Keratinocyte (primary cell): ENCODE measurements around the gene CASR. TPM values are rescaled to one million over a fixed set of nuclear protein-coding genes. Genes with fewer than 3 reads are reported as not detected.
"Not testable (repeated sequence)": the region's sequence is repeated elsewhere in the genome, so short reads cannot be mapped to it uniquely, and the experiment has no call there.

Experiments
- DNase-seq: peaks from one replicate; pipeline ENCODE4 v3.0.0-alpha.2; 2011; ENCODE audit warnings: low read depth, missing footprints, low spot score
- FAIRE-seq: peaks from 2 replicates; lab custom pipeline; 2011; peaks lifted over from hg19 to GRCh38; lab: Jason Lieb, UNC
- H2AFZ ChIP-seq: 2 replicates; pipeline ENCODE4 v1.6.0; 2012; ENCODE audit warnings: low read length, control low read depth, inconsistent platforms; ENCODE audit not compliant: control insufficient read depth
- H3K27ac ChIP-seq: 2 replicates; pipeline ENCODE4 v1.5.1; 2011; ENCODE audit warnings: low read length; ENCODE audit not compliant: control insufficient read depth, insufficient read depth
- H3K27me3 ChIP-seq: 3 replicates; pipeline ENCODE4 v1.6.0; 2011; ENCODE audit warnings: low read length; ENCODE audit not compliant: control insufficient read depth, insufficient read depth; ENCODE audit errors: extremely low read depth
- H3K36me3 ChIP-seq, 2 experiments: 2 replicates in 1 of 2; 3 replicates in 1 of 2; pipeline ENCODE4 v1.5.1; 2011; ENCODE audit warnings: low read length in 2 of 2, mild to moderate bottlenecking in 1 of 2; ENCODE audit not compliant: control insufficient read depth in 2 of 2, insufficient read depth in 2 of 2; ENCODE audit errors: extremely low read depth in 1 of 2
- H3K4me1 ChIP-seq: 3 replicates; pipeline ENCODE4 v1.5.1; 2011; ENCODE audit warnings: low read length; ENCODE audit not compliant: control insufficient read depth, insufficient read depth; ENCODE audit errors: extremely low read depth
- H3K4me2 ChIP-seq: 3 replicates; pipeline ENCODE4 v1.6.0; 2011; ENCODE audit warnings: low read depth, low read length; ENCODE audit not compliant: control insufficient read depth, insufficient read depth; ENCODE audit errors: extremely low read depth
- H3K4me3 ChIP-seq, 3 experiments: fragments of 200-600 bp in 1 of 3; sonication (generic) in 1 of 3; 2 replicates in 2 of 3; 3 replicates in 1 of 3; pipeline ENCODE4 v1.5.1; 2011 to 2016; ENCODE audit warnings: low read length in 3 of 3, mild to moderate bottlenecking in 3 of 3, control low read depth in 2 of 3, inconsistent platforms in 1 of 3, low read depth in 1 of 3, mixed read lengths in 1 of 3, mixed run types in 1 of 3, moderate library complexity in 1 of 3; ENCODE audit not compliant: control insufficient read depth in 2 of 3, insufficient read depth in 2 of 3; ENCODE audit errors: extremely low read depth in 1 of 3
- H3K79me2 ChIP-seq: 2 replicates; pipeline ENCODE4 v1.6.0; 2012; ENCODE audit warnings: low read length; ENCODE audit not compliant: control insufficient read depth, insufficient read depth
- H3K9ac ChIP-seq: 3 replicates; pipeline ENCODE4 v1.6.0; 2011; ENCODE audit warnings: low read length; ENCODE audit not compliant: control insufficient read depth, insufficient read depth; ENCODE audit errors: extremely low read depth
- H3K9me1 ChIP-seq: 3 replicates; pipeline ENCODE4 v1.6.0; 2011; ENCODE audit warnings: low read length; ENCODE audit not compliant: control insufficient read depth, insufficient read depth; ENCODE audit errors: extremely low read depth
- H3K9me3 ChIP-seq: 2 replicates; pipeline ENCODE4 v1.5.1; 2012; ENCODE audit warnings: low read depth, low read length; ENCODE audit not compliant: control insufficient read depth
- H4K20me1 ChIP-seq: 3 replicates; pipeline ENCODE4 v1.6.0; 2011; ENCODE audit warnings: low read length; ENCODE audit not compliant: control insufficient read depth, insufficient read depth; ENCODE audit errors: extremely low read depth
- CTCF ChIP-seq, 3 experiments: IDR thresholded peaks in 1 of 3; conservative IDR thresholded peaks in 1 of 3; optimal IDR thresholded peaks in 1 of 3; 2 replicates in 2 of 3; 3 replicates in 1 of 3; pipeline versions ENCODE3 to v1.5.1; 2011; ENCODE audit warnings: low read length in 3 of 3, mild to moderate bottlenecking in 3 of 3, moderate library complexity in 2 of 3, control low read depth in 1 of 3, inconsistent platforms in 1 of 3; ENCODE audit not compliant: insufficient read depth in 2 of 3; ENCODE audit errors: extremely low read depth in 1 of 3
- EZH2 ChIP-seq: IDR thresholded peaks from one replicate; pipeline ENCODE4 v1.6.1; 2012; ENCODE audit warnings: inconsistent platforms, mild to moderate bottlenecking, low read length, moderate library complexity
- dilution Hi-C: fragments of 300-500 bp; cut with MboI; formaldehyde crosslinking; loops from one replicate; pipeline ENCODE4 v1.7.0; 2020; ENCODE audit warnings: low sequenced_read_pairs; ENCODE audit not compliant: extremely low pct_ligation_motif_present
- polyA plus RNA-seq, 5 experiments: library from polyadenylated mRNA; depleted of rRNA in 3 of 5; stranded (reverse) in 3 of 5; stranded (forward) in 1 of 5; unstranded in 1 of 5; fragments of >200 nt; gene quantifications; 1 replicate in 1 of 5; 2 replicates in 3 of 5; 3 replicates in 1 of 5; pipeline versions ENCODE4 v1.2.1 to v1.2.3, GENCODE V29; 2011 to 2012; ENCODE audit warnings: missing spikeins in 2 of 5, low read depth in 1 of 5, low replicate concordance in 1 of 5

Gene CASR
- polyA plus RNA-seq, 1 donor (not counting 4 experiments of a cell fraction or from before 2014, with no cell fraction given): not detected

GRCh38 chr3:122169911-122170310, 13.6 kb upstream of the CASR start:
- Histone ChIP-seq H3K9ac (no peak overlapping the region), H3K9me3 (no peaks in the 10 kb centered on the region), H3K36me3 (no peaks in the 10 kb centered on the region), H3K27ac (no peak overlapping the region), H4K20me1 (no peaks in the 10 kb centered on the region), H3K4me2 (no peak overlapping the region), H3K27me3 (no peaks in the 10 kb centered on the region), H2AFZ (no peak overlapping the region), H3K9me1 (no peaks in the 10 kb centered on the region), H3K4me1 (peaks cover 2% of the 10 kb centered on the region), H3K4me3 (no peak overlapping the region), H3K79me2 (no peaks in the 10 kb centered on the region)
- DNase-seq (peak; percentile 41), FAIRE-seq (peak; percentile 53)
- dilution Hi-C loops: no loop called here
- TF ChIP-seq CTCF (optimal IDR thresholded peaks at IDR 0.05 in 1 of 3, IDR thresholded peaks at IDR 0.05 in 1 of 3, conservative IDR thresholded peaks at IDR 0.05 in 1 of 3; ENCODE audit: extremely low read depth in 1 of 3, insufficient read depth in 2 of 3, low read length in 3 of 3): no peak
- TF ChIP-seq EZH2: no peak

- H3K4me2 ChIP-seq, H3K36me3 ChIP-seq, dilution Hi-C loops, FAIRE-seq, H3K9ac ChIP-seq, H3K4me3 ChIP-seq, H3K27me3 ChIP-seq, H3K4me1 ChIP-seq, H3K9me1 ChIP-seq, DNase-seq, H2AFZ ChIP-seq, H3K9me3 ChIP-seq, H3K79me2 ChIP-seq, H4K20me1 ChIP-seq, H3K27ac ChIP-seq: not testable (repeated sequence)
Measured at GRCh38 chr3:122171361-122171760, 12.1 kb upstream of the CASR start.

- FAIRE-seq (no peak), DNase-seq (no peak)
- Histone ChIP-seq H4K20me1 (no peaks in the 10 kb centered on the region), H3K27ac (no peak overlapping the region), H3K36me3 (no peaks in the 10 kb centered on the region), H2AFZ (no peak overlapping the region), H3K9me1 (no peaks in the 10 kb centered on the region), H3K4me1 (no peaks in the 10 kb centered on the region), H3K9ac (no peak overlapping the region), H3K4me2 (no peak overlapping the region), H3K79me2 (no peaks in the 10 kb centered on the region), H3K9me3 (no peaks in the 10 kb centered on the region), H3K4me3 (no peak overlapping the region), H3K27me3 (peaks cover 25% of the 10 kb centered on the region)
- dilution Hi-C loops: no loop called here
- no peak for TF ChIP-seq EZH2
- no peak for TF ChIP-seq CTCF (optimal IDR thresholded peaks at IDR 0.05 in 1 of 3, IDR thresholded peaks at IDR 0.05 in 1 of 3, conservative IDR thresholded peaks at IDR 0.05 in 1 of 3; ENCODE audit: extremely low read depth in 1 of 3, insufficient read depth in 2 of 3, low read length in 3 of 3)
Measured at GRCh38 chr3:122178711-122179110, 4.8 kb upstream of the CASR start.
